Endothelial cell of coronary artery (primary cell): Measurements from ENCODE around the gene TFPT. TPM values are rescaled to one million over a fixed set of nuclear protein-coding genes. Genes with fewer than 3 reads are reported as not detected.

Experiments used
- total RNA-seq: library from RNA; depleted of rRNA; stranded (reverse); fragments of >200 nt; gene quantifications from 2 replicates; pipeline ENCODE4 v1.2.3, GENCODE V29; 2014

The TFPT gene, protein sequence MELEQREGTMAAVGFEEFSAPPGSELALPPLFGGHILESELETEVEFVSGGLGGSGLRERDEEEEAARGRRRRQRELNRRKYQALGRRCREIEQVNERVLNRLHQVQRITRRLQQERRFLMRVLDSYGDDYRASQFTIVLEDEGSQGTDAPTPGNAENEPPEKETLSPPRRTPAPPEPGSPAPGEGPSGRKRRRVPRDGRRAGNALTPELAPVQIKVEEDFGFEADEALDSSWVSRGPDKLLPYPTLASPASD
- total RNA-seq: 23.1 and 28.9 TPM in 2 replicates

DNA sequence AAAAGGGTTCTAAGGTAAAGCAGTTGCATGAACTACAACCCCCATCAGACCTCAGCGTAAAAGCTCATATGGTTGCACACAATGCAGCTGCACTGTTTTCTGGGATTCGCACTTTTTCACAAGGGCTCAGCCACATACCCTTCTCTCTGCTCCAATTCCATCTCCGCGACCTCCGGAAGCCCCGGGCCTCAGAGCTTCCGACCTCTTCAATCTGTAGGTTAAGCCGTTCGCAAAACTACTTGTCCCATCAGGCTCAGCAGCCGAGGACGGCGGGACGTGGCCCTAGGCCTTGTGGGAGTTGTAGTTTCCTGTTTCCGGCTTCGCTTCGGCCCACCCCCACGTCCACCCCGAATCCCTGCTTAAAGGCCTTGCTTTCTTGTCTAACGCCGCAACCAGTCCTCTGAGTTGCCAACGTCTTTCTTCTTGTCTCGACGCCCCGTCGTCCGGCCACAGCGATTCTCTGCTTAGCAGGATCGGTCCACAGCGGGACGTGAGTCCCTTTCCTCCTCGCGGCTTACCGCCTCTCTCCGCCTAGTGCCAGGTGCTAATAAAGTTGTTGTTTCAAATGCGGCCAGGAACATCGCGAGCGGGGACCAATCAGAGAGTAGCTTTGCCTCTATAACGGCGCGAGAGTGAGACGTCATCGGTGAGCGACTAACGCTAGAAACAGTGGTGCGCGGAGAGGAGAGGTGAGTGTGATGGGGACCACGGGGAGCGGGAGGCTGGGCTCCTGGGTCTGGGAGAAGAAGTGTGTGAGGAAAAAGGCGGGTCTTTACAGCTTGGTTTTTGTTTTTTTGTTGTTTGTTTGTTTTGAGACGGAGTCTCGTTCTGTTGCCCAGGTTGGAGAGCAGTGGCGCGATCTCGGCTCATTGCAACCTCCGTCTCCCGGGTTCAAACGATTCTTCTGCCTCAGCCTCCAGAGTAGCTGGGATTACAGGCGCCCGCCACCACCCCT is at the start of gene TFPT, which contains the start of gene PRPF31:
Gene TFPT, minus strand, starts transcription at position 549 of the 955 bp plus-strand sequence. Its CDS starts 388 bp downstream, at position 161.
Gene PRPF31, plus strand, starts transcription at position 646 of the 955 bp plus-strand sequence. CDS start 2,525 bp downstream, outside the sequence.

DNA sequence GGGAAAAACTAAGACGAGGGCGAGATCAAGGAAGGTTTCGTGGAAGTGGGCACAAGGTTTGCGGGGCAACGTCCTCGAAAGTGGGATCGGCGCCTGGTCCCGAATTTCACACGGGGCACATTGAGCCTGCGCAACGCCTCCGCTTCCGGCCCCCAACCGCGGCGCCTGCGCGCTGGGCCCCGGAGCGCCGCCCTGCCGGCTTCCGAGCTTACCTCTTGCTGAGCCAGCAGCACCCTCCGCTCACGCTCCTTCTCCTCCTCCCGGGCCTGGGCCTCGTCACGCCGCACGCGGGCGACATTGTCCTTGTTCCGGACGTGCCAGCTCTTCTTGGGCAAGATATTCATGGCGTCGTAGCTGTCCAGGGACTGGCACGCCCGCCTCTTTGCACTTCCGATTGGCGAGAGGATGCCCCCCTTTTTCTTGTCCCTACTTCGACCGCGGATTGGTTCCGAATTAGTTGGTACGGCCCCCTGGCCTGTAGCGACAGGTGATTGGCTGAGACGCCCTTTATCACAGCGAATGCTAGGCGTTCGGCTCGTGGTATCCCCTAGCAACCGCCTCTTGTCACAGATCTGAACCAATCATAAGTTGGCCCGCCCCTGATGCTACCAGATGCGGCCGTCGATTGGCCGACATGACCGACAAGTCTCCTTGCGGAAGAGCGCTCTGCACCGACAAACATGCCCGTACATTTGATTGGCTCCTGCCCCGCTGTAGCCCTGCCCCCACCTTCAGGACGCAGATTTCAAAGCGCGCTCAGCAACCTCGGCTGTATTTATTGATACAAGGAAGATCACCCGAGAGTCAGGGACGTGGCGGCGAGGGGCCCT is 44.1 kb upstream of the TFPT start, which contains the start of gene LENG1:
Gene LENG1, minus strand, starts transcription at position 370 of the 830 bp plus-strand sequence. Its CDS starts 26 bp downstream, at position 344.

DNA sequence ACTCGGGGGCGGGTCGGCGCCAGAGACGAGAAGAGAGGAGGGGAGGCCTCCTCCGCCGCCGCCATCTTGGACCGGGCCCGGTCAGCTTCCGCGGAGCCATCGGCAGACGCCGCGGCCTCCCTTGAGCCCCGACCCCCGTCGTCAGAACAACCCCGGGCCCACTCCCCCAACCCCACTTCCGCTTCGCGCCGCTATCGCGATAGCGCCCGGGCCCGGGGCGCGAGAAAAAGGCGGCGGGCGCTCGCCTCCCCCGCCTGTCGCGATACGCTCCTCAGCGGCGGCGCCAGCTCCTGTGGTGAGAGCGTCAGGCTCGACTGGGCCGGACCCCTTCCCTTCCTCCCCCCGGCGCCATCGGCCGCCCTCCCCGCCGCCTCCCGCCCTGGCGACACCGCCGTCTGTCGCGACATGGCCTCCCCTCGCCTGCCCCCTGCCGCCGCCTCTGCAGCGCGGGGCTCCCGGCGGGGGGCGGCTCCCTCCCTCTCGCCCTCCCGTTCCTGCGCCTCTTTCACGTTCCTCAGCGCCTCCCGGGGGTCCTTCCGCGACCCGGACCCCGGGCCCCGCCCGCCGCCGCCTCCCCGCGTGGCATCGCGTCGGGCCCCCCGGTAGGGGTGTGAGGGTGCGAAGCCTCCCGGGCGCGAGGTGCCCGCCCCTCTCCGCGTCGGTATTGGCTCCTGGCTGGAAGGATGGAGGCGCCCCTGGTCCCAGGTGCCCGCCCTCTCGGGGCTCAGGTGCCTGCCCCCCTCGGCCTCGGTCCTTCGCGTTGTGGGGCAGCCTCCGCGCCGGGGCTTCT is 22.4 kb upstream of the TFPT start, which contains the start of gene CNOT3:
Gene CNOT3, plus strand, starts transcription at position 64 of the 790 bp plus-strand sequence. CDS start 5,217 bp downstream, outside the sequence.

DNA sequence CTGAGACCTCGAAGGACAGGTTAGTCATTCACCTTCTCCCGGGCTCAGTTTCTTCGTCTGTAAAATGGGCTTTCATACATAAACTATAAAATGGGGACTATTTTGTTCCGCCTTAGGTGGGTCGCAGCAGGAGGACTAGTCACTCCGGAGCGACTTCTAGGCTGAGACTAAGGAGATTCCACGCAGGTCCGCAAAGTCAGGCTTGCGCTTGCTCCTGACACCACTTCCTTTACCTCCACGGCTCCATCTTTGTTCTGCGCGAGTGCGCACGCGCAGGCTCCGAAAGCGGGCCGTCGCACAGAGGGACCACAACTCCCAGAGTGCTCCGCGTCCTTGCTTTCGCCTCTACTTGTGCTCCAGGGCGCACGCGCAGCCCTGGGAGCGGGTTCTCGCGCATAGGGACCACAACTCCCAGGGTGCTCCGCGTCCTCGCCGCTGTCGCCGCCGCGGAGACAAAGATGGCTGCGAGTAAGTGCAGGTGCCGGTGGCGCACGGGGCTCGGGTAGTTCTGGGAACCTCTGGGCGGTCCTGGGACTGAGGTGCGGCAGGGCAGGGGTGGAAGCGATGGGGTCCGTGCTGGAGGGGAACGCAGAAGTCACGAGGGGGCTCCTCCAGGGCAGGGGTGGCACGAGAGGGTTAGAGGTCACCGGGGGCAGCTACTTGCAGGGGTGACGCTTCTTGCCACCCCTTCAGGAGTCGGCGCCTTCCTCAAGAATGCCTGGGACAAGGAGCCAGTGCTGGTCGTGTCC is 12.9 kb downstream of the TFPT start, which contains the start of gene NDUFA3:
Gene NDUFA3, plus strand, starts transcription at position 435 of the 749 bp plus-strand sequence. Its CDS starts 24 bp downstream, at position 459.

DNA sequence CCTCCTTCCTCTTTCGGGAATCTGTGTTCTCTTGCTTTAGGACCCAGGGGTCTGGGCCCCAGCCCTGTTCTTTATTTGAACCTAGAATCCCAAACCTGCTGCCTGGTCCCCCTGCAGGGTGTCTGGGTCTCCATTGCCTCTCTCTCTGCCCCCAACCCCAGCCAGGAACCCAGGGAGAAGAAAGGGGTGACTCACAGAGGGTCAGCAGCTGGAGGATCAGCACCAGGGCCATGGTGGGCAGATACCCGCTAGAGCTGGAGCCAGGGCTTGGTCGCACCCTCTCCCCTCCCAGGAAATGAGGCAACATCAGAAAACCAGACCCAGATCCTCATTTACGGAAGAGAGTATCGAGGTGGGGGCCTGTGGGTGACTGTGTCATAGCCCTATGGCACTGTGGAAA is 14.9 kb downstream of the TFPT start, which contains the start of gene OSCAR:
Gene OSCAR, minus strand, starts transcription at position 243 of the 400 bp plus-strand sequence. Its CDS starts 11 bp downstream, at position 232.

DNA sequence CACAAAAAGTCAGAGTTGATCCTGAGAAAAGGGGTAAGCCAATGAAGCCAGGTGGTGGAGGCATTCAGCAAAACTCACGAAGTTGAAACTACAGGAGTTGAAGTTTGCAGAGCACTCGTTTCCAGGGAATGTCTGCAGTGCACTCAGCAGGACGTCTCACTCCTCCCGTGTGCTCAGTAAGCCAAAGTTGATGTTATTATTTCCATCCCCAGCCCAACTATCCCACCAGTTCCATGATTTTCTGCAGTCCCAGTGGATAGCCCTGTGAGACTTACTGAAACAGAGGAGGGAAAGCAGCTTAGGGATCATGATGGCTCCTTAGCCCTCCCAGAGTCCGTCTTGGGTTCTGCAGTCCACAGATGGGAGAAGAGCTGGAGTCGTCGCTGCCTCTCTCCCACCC is 34.4 kb downstream of the TFPT start, which contains the start of gene TARM1:
Gene TARM1, minus strand, starts transcription at position 334 of the 400 bp plus-strand sequence. Its CDS starts 25 bp downstream, at position 309.

DNA sequence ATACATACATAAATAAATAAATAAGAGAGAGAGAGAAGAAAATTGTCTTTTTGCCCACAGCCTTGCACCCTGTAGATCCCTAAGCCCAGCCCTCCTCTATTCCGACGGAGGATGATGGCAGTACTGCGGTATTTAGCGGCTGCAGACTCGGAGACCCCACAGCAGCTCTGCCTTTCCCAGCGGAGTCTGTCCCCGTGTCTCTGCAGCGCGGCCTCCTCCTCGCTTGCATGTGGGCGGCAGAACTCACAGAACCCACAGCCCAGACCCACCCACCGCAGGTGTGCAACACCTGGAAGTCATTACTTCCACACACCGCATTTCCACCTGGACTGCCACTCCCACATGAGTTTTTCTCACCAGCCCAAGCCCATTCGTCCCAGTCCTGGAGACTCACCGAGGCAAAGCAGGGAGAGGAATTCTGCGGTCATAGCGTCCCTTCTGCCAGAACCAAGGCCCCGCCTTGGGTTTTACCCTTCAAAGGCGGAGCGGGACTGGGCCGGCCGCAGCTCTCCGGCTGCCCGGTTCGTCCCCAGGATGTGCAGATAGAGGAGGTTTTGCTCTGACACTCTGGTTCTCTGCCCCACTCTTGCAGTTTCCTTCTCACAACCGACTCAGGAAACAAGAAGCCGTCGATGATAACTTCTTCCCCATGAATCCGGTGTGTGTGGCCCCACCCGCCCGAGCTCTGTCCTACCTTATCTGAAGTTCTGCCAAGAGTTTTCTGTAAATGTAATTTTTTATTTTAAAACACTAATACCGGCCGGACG is 51.9 kb downstream of the TFPT start, which contains the start of gene VSTM1:
Gene VSTM1, minus strand, starts transcription at position 548 of the 767 bp plus-strand sequence. Its CDS starts 120 bp downstream, at position 428.

Other genes starting within 250 kb of the TFPT start
- 7.6 and 14.1 TPM in 2 replicates for gene MYADM, start 247.8 kb downstream of the TFPT start, total RNA-seq
- 0.09 TPM in 1 of 2 replicates, not detected in the other for gene PRKCG, start 233.5 kb downstream of the TFPT start, total RNA-seq
- gene CACNG7, start 206.4 kb downstream of the TFPT start, total RNA-seq: 0.18 and 0.38 TPM in 2 replicates
- 1.7 and 3.6 TPM in 2 replicates for gene CACNG8, start 152.7 kb downstream of the TFPT start, total RNA-seq
- 1.6 and 3.3 TPM in 2 replicates for gene CACNG6, start 124.0 kb downstream of the TFPT start, total RNA-seq
- gene VSTM1, start 51.8 kb downstream of the TFPT start, total RNA-seq: not detected in 2 replicates
- not detected in 2 replicates for gene TARM1, start 34.3 kb downstream of the TFPT start, total RNA-seq
- 0.19 TPM in 1 of 2 replicates, not detected in the other for gene OSCAR, start 14.9 kb downstream of the TFPT start, total RNA-seq
- gene NDUFA3, start 12.8 kb downstream of the TFPT start, total RNA-seq: 15.0 and 18.3 TPM in 2 replicates
- 68.6 and 74.4 TPM in 2 replicates for gene PRPF31, start 97 bp upstream of the TFPT start, total RNA-seq
- 11.3 and 11.4 TPM in 2 replicates for gene CNOT3, start 22.1 kb upstream of the TFPT start, total RNA-seq
- 6.9 and 7.9 TPM in 2 replicates for gene LENG1, start 44.1 kb upstream of the TFPT start, total RNA-seq
- not detected in 2 replicates for gene TMC4, start 57.5 kb upstream of the TFPT start, total RNA-seq
- 38.2 and 50.6 TPM in 2 replicates for gene MBOAT7, start 73.9 kb upstream of the TFPT start, total RNA-seq
- 38.1 and 44.1 TPM in 2 replicates for gene TSEN34, start 75.7 kb upstream of the TFPT start, total RNA-seq
- gene RPS9, start 85.2 kb upstream of the TFPT start, total RNA-seq: 2,394 and 3,413 TPM in 2 replicates
- gene LILRB3, start 107.3 kb upstream of the TFPT start, total RNA-seq: not detected in 2 replicates
- gene LILRA6, start 127.1 kb upstream of the TFPT start, total RNA-seq: not detected in 2 replicates
- gene LILRB5, start 141.6 kb upstream of the TFPT start, total RNA-seq: not detected in 2 replicates
- gene LILRB2, start 165.5 kb upstream of the TFPT start, total RNA-seq: not detected in 2 replicates
- not detected in 2 replicates for gene LILRA5, start 197.5 kb upstream of the TFPT start, total RNA-seq
- not detected in 2 replicates for gene LILRA4, start 223.5 kb upstream of the TFPT start, total RNA-seq
- gene LAIR1, start 249.3 kb upstream of the TFPT start, total RNA-seq: not detected in 2 replicates